HG02763 (cell line): ENCODE results near the gene ALCAM.

Experiments
- ATAC-seq: cut with Tn5 transposase; IDR thresholded peaks from one replicate; pipeline ENCODE4 v1.9.1; 2021; ENCODE audit warnings: mild to moderate bottlenecking, moderate library complexity; ENCODE audit not compliant: unreplicated experiment

Gene ALCAM

DNA sequence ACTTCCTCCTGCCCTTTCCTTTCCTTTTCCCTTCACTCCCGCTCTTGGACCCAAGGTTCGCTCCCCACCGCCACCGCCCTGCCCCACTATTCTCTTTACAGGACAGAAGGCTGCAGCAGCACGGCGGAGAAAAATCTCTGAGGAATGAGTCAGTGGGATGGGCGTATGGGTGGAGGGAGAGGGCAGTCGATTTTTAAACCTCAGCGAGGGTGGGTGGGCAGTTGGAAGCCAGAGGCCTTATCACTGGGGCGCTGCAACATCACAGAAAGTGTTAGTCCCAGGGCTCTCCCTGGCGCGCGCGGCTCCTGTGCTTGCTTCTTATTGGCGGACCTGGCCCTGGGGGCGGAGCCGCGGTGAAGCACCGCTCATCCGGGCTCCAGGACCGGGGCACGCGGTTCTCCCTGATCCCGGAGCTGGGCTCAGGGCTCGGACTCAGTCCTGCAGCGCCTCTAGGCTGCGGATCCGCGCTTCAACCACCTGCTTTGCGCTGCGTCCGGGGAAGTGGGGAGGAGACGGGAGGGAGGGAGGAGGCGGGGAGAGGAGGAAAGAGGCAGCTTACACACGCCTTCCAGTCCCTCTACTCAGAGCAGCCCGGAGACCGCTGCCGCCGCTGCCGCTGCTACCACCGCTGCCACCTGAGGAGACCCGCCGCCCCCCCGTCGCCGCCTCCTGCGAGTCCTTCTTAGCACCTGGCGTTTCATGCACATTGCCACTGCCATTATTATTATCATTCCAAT lies at the start of gene ALCAM:
Gene ALCAM (plus strand): TSS at position 584 of the 737 bp plus-strand sequence.
- ATAC-seq = peak; percentile 54

- ATAC-seq = no peak
Measured at GRCh38 chr3:105317841-105318240, 48.9 kb upstream of the ALCAM start.

DNA sequence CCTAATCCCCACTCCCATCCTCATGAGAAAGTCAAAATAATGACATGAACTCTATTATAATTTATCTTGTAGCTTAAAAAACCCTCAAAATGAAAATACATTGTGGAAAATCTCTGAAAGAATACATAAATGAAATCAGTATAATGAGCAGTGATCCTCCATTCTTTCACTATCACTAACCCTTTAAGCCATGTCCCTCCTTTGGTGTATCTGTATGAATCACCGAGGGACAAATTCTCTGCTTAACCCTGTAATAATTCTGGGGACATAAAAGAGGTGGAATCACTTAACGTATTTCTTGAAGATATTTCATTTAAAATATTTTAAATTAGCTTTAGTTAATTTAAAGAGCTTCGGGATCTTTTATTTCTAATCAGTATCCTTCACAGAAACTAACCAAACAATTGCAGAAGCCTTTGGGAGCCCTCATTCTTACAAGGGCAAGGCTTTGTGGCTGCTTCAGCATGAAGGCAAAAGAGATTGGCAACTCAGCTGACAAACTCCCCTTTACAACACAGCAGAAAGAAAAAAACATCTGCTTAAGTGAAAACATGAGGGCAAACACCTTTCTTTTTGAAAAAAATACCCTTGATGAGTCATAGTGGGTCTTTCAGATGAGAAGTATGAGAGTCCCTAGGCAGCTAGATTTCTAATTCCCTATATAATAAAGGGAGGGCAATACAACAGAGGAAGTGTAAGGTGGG lies 44.0 kb upstream of the ALCAM start:
- peak; percentile 95 for ATAC-seq

GRCh38 chr3:105323274-105323599 lies 43.5 kb upstream of the ALCAM start:
- ATAC-seq = no peak

DNA sequence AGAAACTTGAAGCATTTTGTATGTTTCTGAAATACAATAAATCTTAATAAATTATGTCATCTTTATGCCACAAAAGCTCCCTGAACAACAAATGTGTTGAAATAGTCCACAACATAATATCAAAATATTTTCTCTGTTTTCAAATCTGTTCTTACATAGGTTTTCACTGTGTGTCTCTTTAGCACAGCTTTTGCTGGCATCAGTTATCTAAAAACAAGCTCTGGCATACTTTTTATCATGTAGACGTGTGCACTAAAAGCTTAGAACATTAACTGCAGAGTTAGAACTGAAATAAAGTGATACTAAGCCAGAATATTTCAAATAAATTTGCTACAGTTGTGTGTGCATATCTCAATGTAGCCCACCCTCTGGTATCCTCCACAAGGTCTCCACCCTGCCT lies 41.8 kb upstream of the ALCAM start:
- no peak for ATAC-seq

DNA sequence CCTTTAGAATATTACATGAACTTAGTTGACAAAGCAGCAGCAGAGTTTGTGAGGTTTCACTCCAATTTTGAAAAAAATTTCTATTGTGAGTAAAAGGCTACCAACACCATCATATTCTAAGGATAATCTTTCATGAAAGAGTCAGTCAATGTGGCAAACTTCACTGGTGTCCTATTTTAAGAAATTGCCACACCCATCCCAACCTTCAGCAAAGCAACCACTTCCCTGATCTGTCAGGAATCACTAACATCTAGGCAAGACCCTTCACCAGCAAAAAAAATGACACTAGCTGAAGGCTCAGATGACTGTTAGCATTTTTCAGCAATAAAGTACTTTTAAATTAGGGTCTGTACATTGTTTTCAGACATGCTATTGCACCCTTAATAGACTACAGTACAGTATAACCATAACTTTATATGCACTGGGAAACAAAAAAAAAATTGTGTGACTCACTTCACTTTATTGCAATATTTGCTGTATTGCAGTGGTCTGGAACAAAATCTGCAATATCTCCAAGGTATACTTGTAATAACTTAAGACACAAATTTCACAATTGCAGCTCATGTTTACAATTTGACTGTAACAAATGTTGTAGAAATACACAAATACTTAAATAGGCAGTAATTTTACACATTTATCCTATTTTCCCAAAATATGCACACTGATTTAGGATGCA lies 38.9 kb upstream of the ALCAM start:
- ATAC-seq = no peak

DNA sequence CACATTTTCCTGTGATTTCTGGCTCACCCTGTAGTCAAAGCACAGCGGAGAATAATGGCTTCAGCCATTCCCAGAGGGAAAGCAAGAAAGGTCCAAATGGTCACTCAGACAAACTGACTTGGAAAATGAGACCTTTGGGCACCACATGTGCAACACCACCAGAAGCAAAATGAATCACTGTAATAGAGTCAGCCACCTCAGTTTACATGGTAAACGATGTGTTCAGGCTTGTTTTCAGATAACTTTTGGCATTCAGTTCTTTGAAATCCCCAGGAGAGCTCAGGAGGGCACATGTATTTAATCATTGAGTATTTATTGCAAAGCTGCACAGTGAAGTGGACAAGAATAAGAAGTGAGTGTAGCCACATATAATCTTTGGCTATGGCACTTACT lies 38.4 kb upstream of the ALCAM start:
- no peak for ATAC-seq

GRCh38 chr3:105332961-105333360 lies 33.7 kb upstream of the ALCAM start:
- no peak for ATAC-seq

DNA sequence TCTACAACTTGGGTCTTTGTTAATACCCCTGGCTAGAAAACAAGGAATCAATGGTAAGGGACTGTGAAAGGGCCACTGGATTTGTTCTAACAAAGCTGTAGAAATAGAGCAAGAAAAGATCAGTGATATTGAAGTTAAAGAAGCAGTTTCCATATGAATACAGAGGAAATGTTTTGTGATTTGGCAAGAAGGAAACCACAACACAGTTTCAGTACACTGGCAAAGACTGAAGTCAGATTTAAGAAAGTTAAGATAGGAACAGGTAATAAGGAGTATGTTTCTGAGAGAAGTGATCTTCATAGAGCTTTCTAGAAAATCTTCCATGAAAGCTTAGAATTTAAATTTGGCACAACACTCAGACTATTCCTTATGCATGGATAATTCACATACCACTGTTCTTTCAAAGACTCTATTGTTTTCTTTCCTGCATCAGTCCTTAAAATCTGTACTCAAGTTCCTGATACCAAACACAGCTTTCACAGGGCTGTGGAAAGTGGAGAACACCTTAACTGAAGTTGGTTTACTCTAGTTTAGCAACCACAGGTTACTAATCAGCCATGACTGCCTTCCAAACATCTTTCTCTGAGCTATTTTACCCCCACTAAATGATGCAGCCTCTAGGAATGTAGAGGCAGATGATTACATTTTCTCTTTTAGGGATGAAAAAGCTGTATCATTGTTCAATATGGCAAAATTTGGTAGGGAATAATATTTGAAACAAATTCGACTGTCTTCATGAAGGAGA lies 32.4 kb upstream of the ALCAM start:
- no peak for ATAC-seq

DNA sequence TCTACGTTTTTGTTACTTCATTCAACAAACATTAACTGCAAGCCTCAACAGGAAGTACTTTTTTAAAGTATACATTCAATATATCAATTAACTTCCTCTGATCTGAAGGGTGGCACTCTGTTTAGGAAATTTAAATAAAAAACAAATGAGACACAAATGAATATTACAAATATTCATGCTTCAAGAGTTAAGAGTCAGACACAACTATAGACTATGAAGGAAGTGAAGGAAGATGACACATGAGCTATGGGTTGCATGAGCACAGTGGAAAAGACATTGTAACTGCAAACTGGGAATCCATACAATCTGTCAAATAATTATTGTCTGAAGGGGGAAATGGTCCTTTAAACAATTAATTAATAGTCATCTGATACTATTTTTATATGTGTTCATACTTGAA lies 26.8 kb upstream of the ALCAM start:
- ATAC-seq = no peak

- ATAC-seq = no peak
Measured at GRCh38 chr3:105343991-105344390, 22.7 kb upstream of the ALCAM start.

GRCh38 chr3:105345156-105345555 lies 21.6 kb upstream of the ALCAM start:
- no peak for ATAC-seq

- ATAC-seq = peak; percentile 81
Measured at GRCh38 chr3:105347625-105348302, 18.9 kb upstream of the ALCAM start.

DNA sequence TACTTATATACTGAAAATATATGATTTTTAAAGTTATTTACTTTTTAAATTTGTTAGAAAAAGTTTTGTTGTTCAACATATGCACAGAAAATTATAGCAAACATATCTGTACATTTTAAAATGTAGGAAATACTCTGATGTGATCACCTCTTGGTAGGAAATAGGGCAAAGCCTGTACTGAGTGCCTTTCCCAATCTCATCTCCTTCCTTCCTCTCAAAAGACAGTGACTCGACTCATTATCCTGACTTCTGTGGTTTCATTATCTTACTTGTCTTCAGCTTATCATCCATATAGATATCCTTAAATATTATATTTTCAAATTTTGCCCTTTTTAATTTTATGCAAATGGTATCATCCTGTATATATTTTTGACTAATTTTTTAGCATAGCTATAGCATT lies 18.4 kb upstream of the ALCAM start:
- no peak for ATAC-seq

- ATAC-seq = no peak
Measured at GRCh38 chr3:105349684-105350387, 16.9 kb upstream of the ALCAM start.

DNA sequence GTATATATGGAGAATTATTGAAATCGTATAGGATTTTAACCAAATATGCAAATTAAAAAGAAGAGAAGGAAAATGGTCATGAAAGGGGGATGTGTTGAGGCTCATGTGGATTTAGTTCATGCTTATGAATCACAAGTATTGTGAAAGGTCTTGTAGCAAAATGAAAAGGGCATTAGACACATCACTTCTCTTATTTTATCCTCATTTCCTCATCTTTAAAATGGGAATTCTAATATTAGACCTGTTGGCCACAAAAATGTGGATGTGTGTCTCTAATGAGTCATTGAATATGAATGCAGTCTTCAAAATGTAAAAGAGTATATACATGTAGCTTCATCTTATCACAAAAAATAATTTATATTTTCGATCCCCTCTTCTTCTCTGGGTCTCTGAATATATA lies 14.9 kb upstream of the ALCAM start:
- no peak for ATAC-seq

GRCh38 chr3:105352976-105353375 lies 13.7 kb upstream of the ALCAM start:
- ATAC-seq = no peak

GRCh38 chr3:105353485-105354161 lies 13.1 kb upstream of the ALCAM start:
- no peak for ATAC-seq

DNA sequence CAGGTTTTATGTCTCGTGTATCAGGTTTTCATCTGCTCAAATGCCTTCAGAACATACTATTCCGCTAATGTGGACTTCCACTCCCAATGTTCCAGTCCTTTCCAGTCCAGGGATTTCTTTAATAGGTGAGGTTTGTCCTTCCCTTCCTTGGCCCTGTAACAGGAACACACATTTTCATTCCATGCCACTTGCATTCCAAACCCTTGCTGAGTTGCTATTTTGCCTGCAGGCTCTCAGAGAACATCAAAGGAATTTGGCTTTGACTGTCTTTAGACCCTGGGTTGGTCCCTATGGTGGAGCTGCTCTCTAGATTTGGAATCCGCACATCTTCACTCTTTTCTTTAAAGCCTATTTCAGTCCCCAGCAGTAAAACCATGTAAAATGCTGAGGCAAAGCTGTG lies 12.3 kb upstream of the ALCAM start:
- no peak for ATAC-seq
